Measurements from ENCODE around the gene FBXO47. TPM values are rescaled to one million over a fixed set of nuclear protein-coding genes. Genes with fewer than 3 reads are reported as not detected.
A peak's percentile ranks its signal among the peaks of the same experiment; 100 is the strongest.

The FBXO47 gene
- total and polyA plus RNA-seq, 10 of the 15 experiments (the other 5 are each of a cell fraction or from before 2014, with no cell fraction given), result 0.04 to 0.06 (median 0.06) TPM; not detected in 7

DNA sequence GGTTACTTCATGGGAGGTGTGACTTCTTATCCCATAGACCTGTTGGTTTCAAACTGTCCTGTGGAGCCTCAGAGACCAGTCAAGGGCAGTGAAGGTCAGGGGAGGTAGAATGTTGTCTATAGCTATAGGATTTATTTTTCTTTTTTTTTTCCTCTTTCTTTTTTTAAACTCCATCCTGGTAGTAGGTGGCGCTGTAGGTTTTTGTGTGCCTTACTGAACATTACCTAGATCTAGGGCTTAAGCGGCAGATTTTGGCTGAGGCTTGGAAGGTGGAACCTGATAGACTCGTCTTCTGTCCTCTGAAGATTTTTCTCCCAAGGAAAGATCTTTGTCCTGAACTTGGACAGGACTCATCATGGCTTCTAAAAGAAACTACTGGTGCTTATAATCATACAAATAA lies 49.9 kb downstream of the FBXO47 start:
- H3K27ac ChIP-seq (ENCODE audit: control insufficient read depth, insufficient read depth), result no peak overlapping the region
- no peaks in the 10 kb centered on the region for H3K79me2 ChIP-seq (ENCODE audit: control insufficient read depth, insufficient read depth, low read length)
- ATAC-seq (no peak), FAIRE-seq (no peak), DNase-seq (ENCODE audit: low read depth, low spot score) (no peak)
- H3K4me1 ChIP-seq (ENCODE audit: control insufficient read depth, insufficient read depth, low read length), result no peaks in the 10 kb centered on the region
- no TSS peak for BruUV-seq (replicated peaks)
- H3K9me3 ChIP-seq (replicated peaks; ENCODE audit: control insufficient read depth, insufficient read depth, low read length), result no peaks in the 10 kb centered on the region
- H2AFZ ChIP-seq (ENCODE audit: control insufficient read depth, low read depth, low read length), result no peak overlapping the region
- ChIA-PET CTCF (interaction anchor here (0.6 to 2.4 kb wide), 3 partner anchors 46 to 1292 kb away, joined by 3 to 6 read pairs (median 5); no protein-coding TSS in a partner anchor), RAD21 (ENCODE audit: unreplicated experiment) (interaction anchor here (1.5 kb wide), 1 partner anchor 46 kb away, joined by 3 read pairs; no protein-coding TSS in a partner anchor), SMC1A (ENCODE audit: uncharacterized antibody, unreplicated experiment) (no interaction called here), POLR2A (no interaction called here)
- no peak overlapping the region for H3K4me3 ChIP-seq
- no peak overlapping the region for H3K9ac ChIP-seq (ENCODE audit: control insufficient read depth, insufficient read depth, low read length)
- peaks cover 16 to 31% of the 10 kb centered on the region in 2 experiments for H3K36me3 ChIP-seq (ENCODE audit: control insufficient read depth in 2 of 2, insufficient read depth in 2 of 2, low read length in 1 of 2)
- TF ChIP-seq RAD21 (IDR thresholded peaks at IDR 0.05; ENCODE audit: insufficient read depth, low read depth, low read length) (0 out of 2 replicates have a peak, but pooled peaks have one; percentile 11), YBX1 (IDR thresholded peaks at IDR 0.05) (no peak)
- in situ Hi-C loops (cut with MboI) (no loop called here), intact Hi-C loops (cut with micrococcal nuclease; ENCODE audit: unreplicated experiment) (no loop called here)
- WGBS (ENCODE audit: insufficient coverage, insufficient replicate concordance, low lambda C conversion rate, missing lambda C conversion rate), result 100% methylated on average over 3 of the region's 3 CpGs
- no peaks in the 10 kb centered on the region for H3K27me3 ChIP-seq (replicated peaks in 1 of 2; ENCODE audit: control insufficient read depth in 2 of 2, insufficient read depth in 2 of 2, low read length in 1 of 2)
- H4K20me1 ChIP-seq (ENCODE audit: control insufficient read depth, insufficient read depth), result no peaks in the 10 kb centered on the region; the same call in 1 of the 2 replicates
- no peak overlapping the region for H3K4me2 ChIP-seq (ENCODE audit: control insufficient read depth, insufficient read depth)

DNA sequence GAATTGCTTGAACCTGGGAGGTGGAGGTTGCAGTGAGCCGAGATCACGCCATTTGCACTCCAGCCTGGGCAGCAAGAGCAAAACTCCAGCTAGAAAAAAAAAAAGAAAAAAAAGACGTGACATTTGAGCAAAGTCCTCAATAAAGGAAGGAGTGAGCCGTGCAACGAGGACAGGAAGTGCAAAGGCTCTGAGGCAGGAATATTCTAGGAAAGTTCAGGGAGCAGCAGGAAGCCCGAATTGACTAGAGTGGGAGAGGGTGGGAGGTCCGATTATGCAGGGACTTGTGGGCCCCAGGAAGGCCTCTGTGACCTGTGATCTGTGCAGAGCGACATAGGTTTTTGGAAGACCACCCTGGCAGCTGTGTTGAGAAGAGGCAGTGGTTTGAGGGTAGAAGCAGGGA lies 50.4 kb downstream of the FBXO47 start:
- no peaks in the 10 kb centered on the region for H3K79me2 ChIP-seq (ENCODE audit: control insufficient read depth, insufficient read depth, low read length)
- ChIA-PET SMC1A (ENCODE audit: uncharacterized antibody, unreplicated experiment) (interaction anchor here (0.6 kb wide), 1 partner anchor 450 kb away, joined by 3 read pairs; no protein-coding TSS in a partner anchor), POLR2A (no interaction called here), RAD21 (ENCODE audit: unreplicated experiment) (no interaction called here), CTCF (interaction anchor here (0.6 to 2.4 kb wide), 4 partner anchors 9 to 1292 kb away, joined by 3 to 6 read pairs (median 4); partner anchors contain the start of gene LASP1NB)
- no peak overlapping the region for H2AFZ ChIP-seq (ENCODE audit: control insufficient read depth, low read depth, low read length)
- no peak overlapping the region for H3K4me3 ChIP-seq
- FAIRE-seq (no peak), DNase-seq (ENCODE audit: low read depth, low spot score) (no peak), ATAC-seq (no peak)
- H3K27me3 ChIP-seq (replicated peaks in 1 of 2; ENCODE audit: control insufficient read depth in 2 of 2, insufficient read depth in 2 of 2, low read length in 1 of 2), result no peaks in the 10 kb centered on the region
- no peaks in the 10 kb centered on the region for H3K4me1 ChIP-seq (ENCODE audit: control insufficient read depth, insufficient read depth, low read length)
- in situ Hi-C loops (cut with MboI), result no loop called here
- 70% methylated on average over 8 of the region's 8 CpGs for WGBS (ENCODE audit: insufficient coverage, insufficient replicate concordance, low lambda C conversion rate, missing lambda C conversion rate)
- H3K36me3 ChIP-seq (ENCODE audit: control insufficient read depth in 2 of 2, insufficient read depth in 2 of 2, low read length in 1 of 2), result peaks cover 16 to 31% of the 10 kb centered on the region in 2 experiments
- no peak for TF ChIP-seq CREB1 (IDR thresholded peaks at IDR 0.05; ENCODE audit: low read depth)
- TF ChIP-seq POLR2A (IDR thresholded peaks at IDR 0.05; ENCODE audit: low read depth, low read length), result 0 out of 2 replicates have a peak, but pooled peaks have one; percentile 22
- no peaks in the 10 kb centered on the region for H4K20me1 ChIP-seq (ENCODE audit: control insufficient read depth, insufficient read depth)
- intact Hi-C loops (cut with micrococcal nuclease; ENCODE audit: unreplicated experiment), result no loop called here
- no peak overlapping the region for H3K9ac ChIP-seq (ENCODE audit: control insufficient read depth, insufficient read depth, low read length)
- H3K9me3 ChIP-seq (replicated peaks; ENCODE audit: control insufficient read depth, insufficient read depth, low read length), result no peaks in the 10 kb centered on the region
- H3K4me2 ChIP-seq (ENCODE audit: control insufficient read depth, insufficient read depth), result no peak overlapping the region
- BruUV-seq (replicated peaks), result no TSS peak
- H3K27ac ChIP-seq (ENCODE audit: control insufficient read depth, insufficient read depth), result no peak overlapping the region
